ENCODE results near the gene RORC. TPM values are rescaled to one million over a fixed set of nuclear protein-coding genes. Genes with fewer than 3 reads are reported as not detected.
A peak's percentile ranks its signal among the peaks of the same experiment; 100 is the strongest.

The RORC gene
- total RNA-seq, 1 donor from 2014 or later: not detected

- Histone ChIP-seq H3K9me3 (ENCODE audit: insufficient read depth, low read depth, low read length) (no peaks in the 10 kb centered on the region), H3K4me3 (ENCODE audit: insufficient read depth, low read depth, low read length) (no peak overlapping the region), H3K27ac (ENCODE audit: low read depth, low read length) (no peak overlapping the region), H4K20me1 (ENCODE audit: insufficient read depth, low read length) (no peaks in the 10 kb centered on the region), H3K9ac (ENCODE audit: low read length) (no peak overlapping the region), H3K79me2 (ENCODE audit: insufficient read depth, low read length) (no peaks in the 10 kb centered on the region), H3K4me2 (ENCODE audit: low read length) (no peak overlapping the region), H3K36me3 (ENCODE audit: insufficient read depth, low read length) (no peaks in the 10 kb centered on the region), H3K27me3 (ENCODE audit: insufficient read depth, low read length) (no peaks in the 10 kb centered on the region), H3K4me1 (ENCODE audit: insufficient read depth, low read length) (no peaks in the 10 kb centered on the region), H2AFZ (ENCODE audit: low read depth, low read length) (no peak overlapping the region)
- no peak for DNase-seq (ENCODE audit: low read depth)
- Mint-ChIP-seq H3K27me3 (ENCODE audit: low read depth, unreplicated experiment) (peaks cover 4% of the 10 kb centered on the region), H3K4me3 (ENCODE audit: unreplicated experiment) (no peak overlapping the region), H3K4me1 (ENCODE audit: low read depth, unreplicated experiment) (peaks cover 13% of the 10 kb centered on the region), H3K36me3 (ENCODE audit: low read depth, unreplicated experiment) (peaks cover 3% of the 10 kb centered on the region), H3K27ac (ENCODE audit: unreplicated experiment) (no peak overlapping the region), H3K9me3 (ENCODE audit: unreplicated experiment) (no peaks in the 10 kb centered on the region)
- TF ChIP-seq CTCF (IDR thresholded peaks at IDR 0.05; ENCODE audit: insufficient read depth, low read depth, low read length): no peak
- FAIRE-seq: no peak
These were observed 35.7 kb upstream of the RORC start for GRCh38 chr1:151867321-151867720.

GRCh38 chr1:151864411-151864810, 32.8 kb upstream of the RORC start:
- Mint-ChIP-seq H3K9me3 (ENCODE audit: unreplicated experiment) (no peaks in the 10 kb centered on the region), H3K27me3 (ENCODE audit: low read depth, unreplicated experiment) (peaks cover 16% of the 10 kb centered on the region), H3K36me3 (ENCODE audit: low read depth, unreplicated experiment) (no peaks in the 10 kb centered on the region), H3K27ac (ENCODE audit: unreplicated experiment) (no peak overlapping the region), H3K4me1 (ENCODE audit: low read depth, unreplicated experiment) (peaks cover 14% of the 10 kb centered on the region), H3K4me3 (ENCODE audit: unreplicated experiment) (no peak overlapping the region)
- no peak overlapping the region for H3K4me2 ChIP-seq (ENCODE audit: low read length)
- DNase-seq (ENCODE audit: low read depth): no peak
- no peaks in the 10 kb centered on the region for H3K36me3 ChIP-seq (ENCODE audit: insufficient read depth, low read length)
- peaks cover 3% of the 10 kb centered on the region for H3K27me3 ChIP-seq (ENCODE audit: insufficient read depth, low read length)
- H2AFZ ChIP-seq (ENCODE audit: low read depth, low read length): no peak overlapping the region
- TF ChIP-seq CTCF (IDR thresholded peaks at IDR 0.05; ENCODE audit: insufficient read depth, low read depth, low read length) (no peak), EZH2 (IDR thresholded peaks at IDR 0.05; ENCODE audit: insufficient read depth, low read length) (no peak)
- H3K4me3 ChIP-seq (ENCODE audit: insufficient read depth, low read depth, low read length): no peak overlapping the region
- no peak for FAIRE-seq
- no peak overlapping the region for H3K9ac ChIP-seq (ENCODE audit: low read length)
- H3K79me2 ChIP-seq (ENCODE audit: insufficient read depth, low read length): no peaks in the 10 kb centered on the region
- no peaks in the 10 kb centered on the region for H4K20me1 ChIP-seq (ENCODE audit: insufficient read depth, low read length)
- H3K27ac ChIP-seq (ENCODE audit: low read depth, low read length): no peak overlapping the region
- H3K9me3 ChIP-seq (ENCODE audit: insufficient read depth, low read depth, low read length): no peaks in the 10 kb centered on the region
- H3K4me1 ChIP-seq (ENCODE audit: insufficient read depth, low read length): no peaks in the 10 kb centered on the region

GRCh38 chr1:151862604-151863003, 31.0 kb upstream of the RORC start:
- no peak overlapping the region for H3K27ac ChIP-seq (ENCODE audit: low read depth, low read length)
- H3K36me3 Mint-ChIP-seq (ENCODE audit: low read depth, unreplicated experiment): no peaks in the 10 kb centered on the region
- peaks cover 15% of the 10 kb centered on the region for H3K4me1 Mint-ChIP-seq (ENCODE audit: low read depth, unreplicated experiment)
- no peaks in the 10 kb centered on the region for H3K36me3 ChIP-seq (ENCODE audit: insufficient read depth, low read length)
- no peaks in the 10 kb centered on the region for H3K79me2 ChIP-seq (ENCODE audit: insufficient read depth, low read length)
- DNase-seq (ENCODE audit: low read depth): no peak
- H2AFZ ChIP-seq (ENCODE audit: low read depth, low read length): no peak overlapping the region
- no peak for FAIRE-seq
- TF ChIP-seq EZH2 (IDR thresholded peaks at IDR 0.05; ENCODE audit: insufficient read depth, low read length) (no peak), CTCF (IDR thresholded peaks at IDR 0.05; ENCODE audit: insufficient read depth, low read depth, low read length) (no peak)
- H3K9ac ChIP-seq (ENCODE audit: low read length): no peak overlapping the region
- H3K9me3 ChIP-seq (ENCODE audit: insufficient read depth, low read depth, low read length): no peaks in the 10 kb centered on the region
- H3K9me3 Mint-ChIP-seq (ENCODE audit: unreplicated experiment): peaks cover 2% of the 10 kb centered on the region
- H3K27me3 ChIP-seq (ENCODE audit: insufficient read depth, low read length): peaks cover 3% of the 10 kb centered on the region
- H3K4me2 ChIP-seq (ENCODE audit: low read length): no peak overlapping the region
- peak overlapping the region; percentile 51 for H3K27ac Mint-ChIP-seq (ENCODE audit: unreplicated experiment)
- peaks cover 21% of the 10 kb centered on the region for H3K27me3 Mint-ChIP-seq (ENCODE audit: low read depth, unreplicated experiment)
- no peak overlapping the region for H3K4me3 ChIP-seq (ENCODE audit: insufficient read depth, low read depth, low read length)
- no peaks in the 10 kb centered on the region for H3K4me1 ChIP-seq (ENCODE audit: insufficient read depth, low read length)
- H3K4me3 Mint-ChIP-seq (ENCODE audit: unreplicated experiment): no peak overlapping the region
- no peaks in the 10 kb centered on the region for H4K20me1 ChIP-seq (ENCODE audit: insufficient read depth, low read length)
